GM18861 (cell line): ENCODE data around the gene SDS.

Experiments
- ATAC-seq: cut with Tn5 transposase; IDR thresholded peaks from one replicate; pipeline ENCODE4 v1.9.1; 2021; ENCODE audit not compliant: unreplicated experiment

Gene SDS

DNA sequence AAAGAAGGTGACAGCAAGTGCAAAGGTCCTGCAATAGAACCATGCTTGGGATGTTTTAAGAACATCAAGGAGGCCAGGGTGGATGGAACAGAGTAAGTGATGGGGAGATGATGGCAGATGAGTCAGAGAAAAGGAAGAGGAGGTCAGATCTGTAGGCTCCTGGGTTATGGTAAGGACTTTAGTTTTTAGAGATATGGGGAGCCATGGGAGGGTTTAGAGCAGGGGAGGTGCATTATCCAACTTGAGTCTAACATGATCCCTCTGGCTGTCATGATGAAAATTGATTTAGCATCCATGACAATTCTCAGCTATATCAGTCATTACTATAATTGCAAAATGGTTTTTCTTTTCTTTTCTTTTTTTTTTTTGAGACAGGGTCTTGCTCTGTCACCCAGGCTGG lies 52.6 kb downstream of the SDS start:
- no peak for ATAC-seq

DNA sequence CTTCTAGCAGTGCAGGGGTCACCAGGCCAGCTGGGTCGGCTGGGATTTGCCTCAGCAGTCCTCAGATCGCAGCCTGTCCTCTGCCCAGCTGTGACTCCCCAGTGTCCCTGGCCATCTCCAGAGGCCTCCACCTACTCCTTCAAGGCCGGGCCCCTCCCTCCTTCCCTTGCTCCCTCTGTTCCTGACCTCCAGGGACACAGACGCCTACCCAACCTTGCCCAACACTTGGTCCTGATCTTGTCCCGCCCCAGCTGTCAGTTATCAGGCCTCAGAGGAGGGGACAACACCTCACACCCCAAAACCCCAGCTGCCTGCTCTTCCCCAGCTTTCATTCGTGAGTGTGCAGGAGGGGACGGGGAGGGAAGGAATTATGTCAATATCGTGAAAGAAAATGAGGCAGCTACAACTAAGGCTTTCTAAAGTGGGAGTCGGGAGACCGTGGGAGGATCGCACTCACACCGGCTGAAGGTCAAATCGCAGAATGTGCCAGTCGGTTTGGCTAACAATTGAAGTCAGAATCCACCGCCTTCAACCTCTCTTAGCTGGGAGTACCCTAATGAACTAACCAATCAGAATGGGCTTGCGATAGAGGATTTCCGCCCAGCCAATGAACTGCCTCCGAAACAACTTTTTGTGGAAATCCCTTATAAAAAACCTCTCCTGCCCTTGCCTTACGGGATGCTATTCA lies 54.7 kb downstream of the SDS start:
- no peak for ATAC-seq

- no peak for ATAC-seq
Measured at GRCh38 chr12:113347892-113348291, 55.8 kb downstream of the SDS start.

DNA sequence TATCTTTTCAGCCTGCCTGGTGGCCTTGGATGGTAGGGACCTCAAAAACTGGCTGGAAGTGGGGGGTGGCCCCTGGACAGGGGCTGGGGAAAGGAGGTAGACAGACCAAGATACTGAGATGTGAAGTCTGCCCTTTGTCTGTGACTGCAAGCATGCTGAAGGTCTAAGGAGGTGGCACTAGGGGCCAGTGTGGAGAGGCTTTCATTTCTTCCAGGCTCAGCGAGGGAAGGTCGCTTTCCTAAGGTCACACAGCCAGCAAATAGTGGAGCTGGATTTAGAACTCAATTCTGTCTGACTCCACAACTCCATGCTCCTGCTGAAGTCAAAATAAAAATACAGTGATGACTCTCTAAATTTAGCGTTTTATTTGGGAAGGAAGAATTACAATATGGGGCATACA lies 56.6 kb downstream of the SDS start:
- ATAC-seq = no peak

DNA sequence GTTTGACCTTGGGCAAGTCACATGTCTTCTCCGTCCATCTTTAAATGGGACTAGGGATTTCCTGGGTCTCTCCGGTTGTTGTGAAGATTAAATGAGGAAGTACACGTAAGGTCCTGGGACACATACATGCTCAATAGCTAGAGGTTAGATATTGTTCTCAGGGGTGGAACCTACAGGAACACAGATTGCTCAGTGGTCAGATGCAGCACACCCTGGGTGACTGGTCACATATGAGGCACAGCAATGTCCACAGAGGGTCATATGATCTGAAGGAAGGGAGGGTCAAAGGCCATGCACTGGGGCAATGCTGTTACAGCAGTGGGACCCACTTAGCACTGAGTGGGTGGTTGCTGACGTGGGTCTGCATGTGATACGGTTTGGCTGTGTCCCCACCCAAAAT lies 57.3 kb downstream of the SDS start:
- no peak for ATAC-seq

GRCh38 chr12:113345318-113345717 lies 58.4 kb downstream of the SDS start:
- no peak for ATAC-seq
